Stimulated activated CD4-positive, alpha-beta T cell treated with anti-CD3 and anti-CD28 coated beads, Interleukin-1b, Interleukin-23, amount 100 ng/mL, for 1 hour (primary cell): ENCODE measurements around the gene NPIPA1.
"Not testable (repeated sequence)": the region's sequence is repeated elsewhere in the genome, so short reads cannot be mapped to it uniquely, and the experiment has no call there.

Source experiments
- DNase-seq, 2 donors: peaks; one replicate each; pipeline ENCODE4 v3.0.0-alpha.2; 2020; ENCODE audit warnings: low read depth in 2 of 2

NPIPA1 gene

GRCh38 chr16:14976971-14977736, 39.9 kb downstream of the NPIPA1 start:
- not testable (repeated sequence) for DNase-seq

GRCh38 chr16:14978281-14978680, 41.0 kb downstream of the NPIPA1 start:
- not testable (repeated sequence) for DNase-seq

GRCh38 chr16:14978908-14979307, 41.7 kb downstream of the NPIPA1 start:
- not testable (repeated sequence) for DNase-seq

- DNase-seq, result not testable (repeated sequence)
These were observed 44.0 kb downstream of the NPIPA1 start for GRCh38 chr16:14981234-14981633.

- DNase-seq, result not testable (repeated sequence)
These were observed 45.3 kb downstream of the NPIPA1 start for GRCh38 chr16:14982521-14982920.

GRCh38 chr16:14988092-14988491, 50.8 kb downstream of the NPIPA1 start:
- DNase-seq, result not testable (repeated sequence)

GRCh38 chr16:14988661-14989191, 51.5 kb downstream of the NPIPA1 start:
- not testable (repeated sequence) for DNase-seq

GRCh38 chr16:14989291-14990281, 52.3 kb downstream of the NPIPA1 start:
- DNase-seq, result not testable (repeated sequence)

GRCh38 chr16:14993277-14994151, 56.3 kb downstream of the NPIPA1 start:
- not testable (repeated sequence) for DNase-seq

GRCh38 chr16:14996702-14997101, 59.5 kb downstream of the NPIPA1 start:
- DNase-seq, result not testable (repeated sequence)

GRCh38 chr16:14998300-14998699, 61.1 kb downstream of the NPIPA1 start:
- DNase-seq, result not testable (repeated sequence)

- DNase-seq, result not testable (repeated sequence)
These were observed 62.6 kb downstream of the NPIPA1 start for GRCh38 chr16:14999845-15000244.
